ENCODE results near the gene PIP5K1C. TPM values are rescaled to one million over a fixed set of nuclear protein-coding genes. Genes with fewer than 3 reads are reported as not detected.

Gene PIP5K1C
- total and polyA plus RNA-seq, 9 of the 15 experiments (the other 6 are each of a cell fraction or from before 2014, with no cell fraction given) = 0.38 to 22.1 (median 4.1) TPM

DNA sequence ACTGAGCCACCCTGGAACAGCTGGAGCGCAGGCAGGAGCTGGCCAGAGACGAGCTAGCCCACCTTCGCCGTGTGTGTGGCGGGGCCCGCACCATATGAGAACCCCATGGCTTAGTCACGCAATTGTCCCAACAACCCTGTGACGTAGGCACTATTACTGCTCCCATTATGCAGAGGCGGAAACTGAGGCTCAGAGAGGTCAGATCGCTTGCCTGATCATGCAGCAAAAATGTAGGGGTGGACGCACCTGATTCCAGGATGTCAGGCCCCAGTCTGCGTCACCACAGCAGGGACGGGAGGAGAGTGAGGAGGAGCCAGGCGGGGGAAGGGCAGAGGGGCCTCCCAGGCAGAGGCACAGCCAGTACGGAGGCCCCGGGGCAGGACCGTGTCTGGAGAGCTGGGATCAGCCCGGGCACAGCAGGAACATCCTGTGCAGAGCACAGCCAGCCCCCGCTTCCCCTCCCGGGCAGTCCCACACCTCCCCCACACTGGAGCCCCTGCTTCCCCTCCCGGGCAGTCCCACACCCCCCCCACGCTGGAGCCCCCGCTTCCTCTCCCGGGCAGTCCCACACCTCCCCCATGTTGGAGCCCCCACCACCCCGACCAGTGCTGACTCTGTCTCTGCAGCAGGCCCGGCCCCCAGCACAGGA is 16.7 kb downstream of the PIP5K1C start:
- Histone ChIP-seq H3K36me3 (ENCODE audit: control insufficient read depth, insufficient read depth, low read length) (peaks cover 21% of the 10 kb centered on the region; the same call in 1 of the 3 replicates), H3K27me3 (ENCODE audit: control insufficient read depth in 2 of 2, insufficient read depth in 2 of 2, low read length in 2 of 2) (no peaks in the 10 kb centered on the region), H3K9me1 (ENCODE audit: control insufficient read depth, insufficient read depth, low read length) (peaks cover 9% of the 10 kb centered on the region), H3K4me1 (replicated peaks in 1 of 2; ENCODE audit: control insufficient read depth in 2 of 2, insufficient read depth in 2 of 2, low read length in 2 of 2) (peaks cover 25 to 65% of the 10 kb centered on the region in 2 experiments), H3K27ac (ENCODE audit: extremely low read depth, low read depth, low read length) (peak overlapping the region; percentile 57; the same call in 2 of the 3 replicates), H3K9ac (ENCODE audit: insufficient read depth in 1 of 2, low read depth in 2 of 2, low read length in 2 of 2) (peak overlapping the region in 1 of 2 experiments; percentile 85; a peak in 2 of 4 replicates), H4K20me1 (replicated peaks; ENCODE audit: control insufficient read depth, insufficient read depth, low read length) (peaks cover 31% of the 10 kb centered on the region), H2AFZ (ENCODE audit: low read depth, low read length) (no peak overlapping the region), H3K9me3 (replicated peaks; ENCODE audit: control insufficient read depth, insufficient read depth, low read depth, low read length) (no peaks in the 10 kb centered on the region), H3K4me3 (no peak overlapping the region; the same call in 1 of the 2 replicates), H3K4me2 (ENCODE audit: insufficient read depth, low read length) (peak overlapping the region; percentile 1; the same call in 1 of the 2 replicates), H3K79me2 (ENCODE audit: control insufficient read depth, insufficient read depth, low read length) (peaks cover 52% of the 10 kb centered on the region)
- peak; percentile 44 for ATAC-seq
- intact Hi-C loops (cut with micrococcal nuclease) = no loop called here
- 52% methylated on average over 17 of the region's 26 CpGs for WGBS (ENCODE audit: insufficient coverage, low coverage, missing lambda C conversion rate)
- BruUV-seq (replicated peaks) = no TSS peak
- FAIRE-seq = no peak
- peak; percentile 67 to 72 (median 70) for DNase-seq (ENCODE audit: extremely low read depth in 1 of 4, low spot score in 3 of 4)
- CTCF ChIA-PET (ENCODE audit: low intra/inter-chr PET ratio) = no interaction called here
- in situ Hi-C loops (cut with MboI) = no loop called here
- POLR2A ChIA-PET = interaction anchor here (1.0 to 1.3 kb wide), 3 partner anchors 10 to 33 kb away, joined by 3 to 6 read pairs (median 3); no protein-coding TSS in a partner anchor
- TF ChIP-seq CHD4 (IDR thresholded peaks at IDR 0.05; ENCODE audit: insufficient read depth, insufficient replicate concordance, low read depth, low read length, poor library complexity, severe bottlenecking) (peak; percentile 74), ATF1 (CRISPR knock-in tag; IDR thresholded peaks at IDR 0.05) (no peak), ATF1 (tag; IDR thresholded peaks at IDR 0.05) (peak; percentile 72), BCOR (IDR thresholded peaks at IDR 0.05) (peak; percentile 97), ZNF347 (CRISPR knock-in tag; IDR thresholded peaks at IDR 0.05; ENCODE audit: low read depth) (no peak), ADNP (tag; IDR thresholded peaks at IDR 0.05) (peak; percentile 71; the same call in 1 of the 2 replicates), GTF2E2 (tag; IDR thresholded peaks at IDR 0.05) (no peak; the same call in 1 of the 2 replicates), HDAC1 (IDR thresholded peaks at IDR 0.05) (peak in 1 of 2 experiments; percentile 48; a peak in 1 of 4 replicates), ZKSCAN1 (IDR thresholded peaks at IDR 0.05; ENCODE audit: low read depth, low read length) (no peak), ZNF143 (CRISPR knock-in tag; IDR thresholded peaks at IDR 0.05) (0 out of 2 replicates have a peak, but pooled peaks have one; percentile 45), ESRRA (IDR thresholded peaks at IDR 0.05; ENCODE audit: borderline replicate concordance, low read depth) (peak; percentile 90), CEBPG (CRISPR knock-in tag; IDR thresholded peaks at IDR 0.05) (no peak), CEBPG (tag; conservative IDR thresholded peaks at IDR 0.05 in 1 of 2, IDR thresholded peaks at IDR 0.05 in 1 of 2) (no peak), PHF20 (IDR thresholded peaks at IDR 0.05; ENCODE audit: partially characterized antibody) (peak; percentile 61), FOXP1 (CRISPR knock-in tag; IDR thresholded peaks at IDR 0.05) (no peak; the same call in 1 of the 2 replicates), ASH1L (IDR thresholded peaks at IDR 0.05; ENCODE audit: borderline replicate concordance, low read depth, partially characterized antibody) (no peak), ZBTB7A (IDR thresholded peaks at IDR 0.05; ENCODE audit: borderline replicate concordance, control insufficient read depth, low read depth, low read length) (peak; percentile 49; the same call in 1 of the 2 replicates), GATA2 (CRISPR knock-in tag; IDR thresholded peaks at IDR 0.05) (peak; percentile 29; the same call in 1 of the 2 replicates), CBX1 (IDR thresholded peaks at IDR 0.05; ENCODE audit: low read depth) (peak; percentile 84; the same call in 1 of the 2 replicates), NFE2L1 (tag; IDR thresholded peaks at IDR 0.05; ENCODE audit: borderline replicate concordance, low read depth) (no peak), BDP1 (IDR thresholded peaks at IDR 0.05; ENCODE audit: insufficient read depth, insufficient read length) (no peak), NCOA4 (IDR thresholded peaks at IDR 0.05; ENCODE audit: partially characterized antibody) (peak; percentile 51)
